HG02571 (cell line): Measurements from ENCODE around the gene VPS39.

Experiments used
- ATAC-seq: cut with Tn5 transposase; IDR thresholded peaks from one replicate; pipeline ENCODE4 v1.9.1; 2021; ENCODE audit warnings: mild to moderate bottlenecking, moderate library complexity; ENCODE audit not compliant: unreplicated experiment

The VPS39 gene

GRCh38 chr15:42160136-42160535 lies 48.0 kb downstream of the VPS39 start:
- no peak for ATAC-seq

GRCh38 chr15:42159381-42160015 lies 48.6 kb downstream of the VPS39 start:
- no peak for ATAC-seq

GRCh38 chr15:42158941-42159340 lies 49.2 kb downstream of the VPS39 start:
- no peak for ATAC-seq

- no peak for ATAC-seq
Observed at GRCh38 chr15:42157981-42158765, 49.9 kb downstream of the VPS39 start.

GRCh38 chr15:42157381-42157780 lies 50.7 kb downstream of the VPS39 start:
- no peak for ATAC-seq

- ATAC-seq, result no peak
Observed at GRCh38 chr15:42156243-42156922, 51.7 kb downstream of the VPS39 start, which contains the start of gene PLA2G4F. TSS of gene PLA2G4F (minus strand) at chr15:42156636. CDS start at chr15:42156549, 87 bp downstream.

GRCh38 chr15:42155546-42156242 lies 52.4 kb downstream of the VPS39 start:
- ATAC-seq, result no peak

- no peak for ATAC-seq
Observed at GRCh38 chr15:42154956-42155355, 53.1 kb downstream of the VPS39 start.

- ATAC-seq, result no peak
Observed at GRCh38 chr15:42154212-42154941, 53.7 kb downstream of the VPS39 start.

GRCh38 chr15:42153874-42154211 lies 54.3 kb downstream of the VPS39 start:
- ATAC-seq, result no peak

- ATAC-seq, result no peak
Observed at GRCh38 chr15:42152921-42153698, 55.0 kb downstream of the VPS39 start.

- no peak for ATAC-seq
Observed at GRCh38 chr15:42152196-42152920, 55.7 kb downstream of the VPS39 start.

GRCh38 chr15:42151736-42152135 lies 56.4 kb downstream of the VPS39 start:
- no peak for ATAC-seq

- no peak for ATAC-seq
Observed at GRCh38 chr15:42151141-42151561, 57.0 kb downstream of the VPS39 start.

GRCh38 chr15:42150219-42150970 lies 57.7 kb downstream of the VPS39 start:
- ATAC-seq, result no peak

GRCh38 chr15:42149493-42150218 lies 58.4 kb downstream of the VPS39 start:
- ATAC-seq, result no peak

- no peak for ATAC-seq
Observed at GRCh38 chr15:42148808-42149492, 59.2 kb downstream of the VPS39 start.
